Thyroid gland (tissue), 4 donors: Measurements from ENCODE around the gene MUC6.

Source experiments
- POLR2A ChIP-seq, 2 donors: fragments of 450-650 bp; IDR thresholded peaks; one replicate each; pipeline ENCODE4 v1.6.1; 2017; ENCODE audit warnings: antibody characterized with exemption in 2 of 2, mild to moderate bottlenecking in 2 of 2, moderate library complexity in 1 of 2
- TF ChIP-seq, protein P1 (sequence below), 6 experiments: fragments of 200-600 bp in 3 of 6; fragments of 450-650 bp in 3 of 6; sonication (generic) in 3 of 6; IDR thresholded peaks; one replicate each; pipeline ENCODE4 v1.5.1; 2016 to 2019; ENCODE audit warnings: antibody characterized with exemption in 6 of 6, mild to moderate bottlenecking in 2 of 6, inconsistent platforms in 1 of 6, moderate library complexity in 1 of 6

DNA sequence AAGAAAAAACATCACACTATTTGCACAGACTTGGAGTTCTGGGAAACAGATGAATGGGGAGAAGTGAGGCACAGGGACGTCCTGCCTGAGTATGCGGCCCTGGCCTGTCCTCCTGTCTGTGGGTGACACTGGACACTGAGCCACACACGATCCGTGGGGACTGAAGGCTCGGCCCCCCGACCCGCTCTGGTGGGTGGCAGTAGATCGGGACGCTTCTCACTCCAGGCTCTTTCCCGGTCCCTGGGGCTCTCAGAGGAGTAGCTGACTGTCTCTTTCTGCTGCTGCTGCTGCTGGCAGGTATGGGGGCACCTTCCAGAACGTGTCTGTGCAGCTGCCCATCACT, 27.7 kb downstream of the MUC6 start:
- TF ChIP-seq, protein P1, sequence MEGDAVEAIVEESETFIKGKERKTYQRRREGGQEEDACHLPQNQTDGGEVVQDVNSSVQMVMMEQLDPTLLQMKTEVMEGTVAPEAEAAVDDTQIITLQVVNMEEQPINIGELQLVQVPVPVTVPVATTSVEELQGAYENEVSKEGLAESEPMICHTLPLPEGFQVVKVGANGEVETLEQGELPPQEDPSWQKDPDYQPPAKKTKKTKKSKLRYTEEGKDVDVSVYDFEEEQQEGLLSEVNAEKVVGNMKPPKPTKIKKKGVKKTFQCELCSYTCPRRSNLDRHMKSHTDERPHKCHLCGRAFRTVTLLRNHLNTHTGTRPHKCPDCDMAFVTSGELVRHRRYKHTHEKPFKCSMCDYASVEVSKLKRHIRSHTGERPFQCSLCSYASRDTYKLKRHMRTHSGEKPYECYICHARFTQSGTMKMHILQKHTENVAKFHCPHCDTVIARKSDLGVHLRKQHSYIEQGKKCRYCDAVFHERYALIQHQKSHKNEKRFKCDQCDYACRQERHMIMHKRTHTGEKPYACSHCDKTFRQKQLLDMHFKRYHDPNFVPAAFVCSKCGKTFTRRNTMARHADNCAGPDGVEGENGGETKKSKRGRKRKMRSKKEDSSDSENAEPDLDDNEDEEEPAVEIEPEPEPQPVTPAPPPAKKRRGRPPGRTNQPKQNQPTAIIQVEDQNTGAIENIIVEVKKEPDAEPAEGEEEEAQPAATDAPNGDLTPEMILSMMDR (IDR thresholded peaks at IDR 0.05), result no peak
- no peak for TF ChIP-seq POLR2A (IDR thresholded peaks at IDR 0.05)
